Activated CD8-positive, alpha-beta memory T cell treated with anti-CD3 and anti-CD28 coated beads, Interleukin-2, amount 50 U/mL, for 24 hours (primary cell): ENCODE measurements around the gene GRAMD1B.

Source experiments
- DNase-seq: peaks from one replicate; pipeline ENCODE4 v3.0.0-alpha.2; 2020; ENCODE audit errors: extremely low read depth

The GRAMD1B gene

GRCh38 chr11:123429913-123430720 lies at the start of gene GRAMD1B:
TSS of gene GRAMD1B (plus strand) at chr11:123430269. CDS start at chr11:123430793, 524 bp downstream.
- peak; percentile 41 for DNase-seq

- no peak for DNase-seq
These were observed 48.9 kb upstream of the GRAMD1B start for GRCh38 chr11:123381149-123381548.

GRCh38 chr11:123381817-123382554 lies 48.1 kb upstream of the GRAMD1B start:
- peak; percentile 28 for DNase-seq

GRCh38 chr11:123382555-123383074 lies 47.5 kb upstream of the GRAMD1B start:
- no peak for DNase-seq

- DNase-seq: no peak
These were observed 46.0 kb upstream of the GRAMD1B start for GRCh38 chr11:123384116-123384515.

GRCh38 chr11:123386796-123387510 lies 43.1 kb upstream of the GRAMD1B start:
- no peak for DNase-seq

- DNase-seq: no peak
These were observed 41.4 kb upstream of the GRAMD1B start for GRCh38 chr11:123388640-123389039.

- no peak for DNase-seq
These were observed 39.9 kb upstream of the GRAMD1B start for GRCh38 chr11:123390146-123390545.

GRCh38 chr11:123391646-123392348 lies 38.3 kb upstream of the GRAMD1B start:
- DNase-seq: no peak

- DNase-seq: no peak
These were observed 37.6 kb upstream of the GRAMD1B start for GRCh38 chr11:123392431-123392830.

- DNase-seq: no peak
These were observed 37.2 kb upstream of the GRAMD1B start for GRCh38 chr11:123392844-123393243.

GRCh38 chr11:123393312-123393927 lies 36.6 kb upstream of the GRAMD1B start:
- no peak for DNase-seq

GRCh38 chr11:123404676-123405075 lies 25.4 kb upstream of the GRAMD1B start:
- DNase-seq: no peak

- no peak for DNase-seq
These were observed 24.9 kb upstream of the GRAMD1B start for GRCh38 chr11:123405123-123405592.

- no peak for DNase-seq
These were observed 23.5 kb upstream of the GRAMD1B start for GRCh38 chr11:123406441-123407129.

GRCh38 chr11:123407130-123407995 lies 22.7 kb upstream of the GRAMD1B start:
- no peak for DNase-seq

GRCh38 chr11:123407996-123408597 lies 22.0 kb upstream of the GRAMD1B start:
- no peak for DNase-seq

GRCh38 chr11:123408619-123409455 lies 21.2 kb upstream of the GRAMD1B start:
- no peak for DNase-seq
